Omental fat pad (tissue), 4 donors: ENCODE data around the gene PLXNB2. TPM values are rescaled to one million over a fixed set of nuclear protein-coding genes. Genes with fewer than 3 reads are reported as not detected.

ENCODE experiments used
- ATAC-seq: fragments of 150-250 bp; one replicate; pipeline ENCODE4 v1.9.1; 2016; ENCODE audit warnings: mild to moderate bottlenecking, moderate library complexity; ENCODE audit not compliant: low FRiP score
- DNase-seq: peaks from one replicate; pipeline ENCODE4 v3.0.0-alpha.2; 2019; ENCODE audit warnings: low spot score
- CTCF ChIP-seq, 3 donors: fragments of 450-650 bp; IDR thresholded peaks; one replicate each; pipeline ENCODE4 v1.5.1; 2016 to 2017; ENCODE audit warnings: antibody characterized with exemption in 3 of 3, mild to moderate bottlenecking in 3 of 3, moderate library complexity in 2 of 3
- total RNA-seq, 4 donors: library from RNA; depleted of rRNA; stranded (reverse); fragments of >200 nt; gene quantifications; one replicate each; pipeline ENCODE4 v1.1.0, GENCODE V29; 2016

PLXNB2 gene
- total RNA-seq, 4 donors from 2014 or later, result 91.4 to 130 (median 115) TPM

DNA sequence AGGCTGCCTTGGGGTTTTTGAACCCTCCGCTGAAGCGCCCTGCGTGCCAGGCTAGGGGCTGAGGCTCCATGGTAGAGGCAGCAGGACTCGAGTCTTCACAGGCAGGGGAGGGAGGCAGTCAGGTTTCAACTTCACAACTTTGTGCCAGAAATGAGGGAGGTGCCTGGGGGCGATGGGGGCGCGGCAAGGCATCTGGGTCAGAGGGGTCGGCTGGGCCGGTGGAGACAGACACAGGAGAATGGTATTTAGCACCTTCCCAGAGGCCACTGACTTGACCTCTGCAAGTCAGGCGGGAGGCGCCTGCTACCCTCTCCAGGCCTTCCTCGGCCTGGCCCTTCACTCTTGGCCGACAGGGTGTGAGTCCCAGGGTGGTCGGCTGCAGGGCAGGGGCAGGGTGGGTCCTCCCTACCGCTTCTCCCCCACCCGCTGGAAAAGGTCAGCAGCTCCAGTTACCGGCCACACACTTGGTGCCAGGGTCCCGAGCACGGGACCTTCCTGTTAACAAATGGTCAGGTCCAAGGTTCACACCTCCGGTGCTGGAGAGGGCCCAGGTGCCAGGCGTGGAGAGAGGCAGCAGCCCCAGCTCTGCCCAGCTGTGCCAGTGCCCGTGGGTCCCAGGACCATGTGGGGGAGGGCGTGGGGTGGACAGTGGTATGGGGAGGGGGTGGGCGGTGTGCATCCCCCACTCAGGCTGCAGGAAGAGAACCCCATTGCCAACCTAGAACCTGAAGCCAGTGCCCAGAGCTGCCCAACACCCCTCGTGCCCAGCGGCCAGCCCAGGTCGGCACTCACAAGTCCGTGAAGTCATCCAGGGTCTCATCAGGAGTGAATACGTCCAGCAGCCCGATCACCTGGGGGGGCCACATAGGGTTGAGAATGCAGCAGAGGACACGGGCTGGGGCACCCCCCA is 49.7 kb downstream of the PLXNB2 start:
- DNase-seq, result no peak
- ATAC-seq, result no peak
- no peak for TF ChIP-seq CTCF (IDR thresholded peaks at IDR 0.05)

GRCh38 chr22:50257041-50257440 is 50.4 kb downstream of the PLXNB2 start:
- no peak for TF ChIP-seq CTCF (IDR thresholded peaks at IDR 0.05)
- ATAC-seq (no peak), DNase-seq (no peak)

DNA sequence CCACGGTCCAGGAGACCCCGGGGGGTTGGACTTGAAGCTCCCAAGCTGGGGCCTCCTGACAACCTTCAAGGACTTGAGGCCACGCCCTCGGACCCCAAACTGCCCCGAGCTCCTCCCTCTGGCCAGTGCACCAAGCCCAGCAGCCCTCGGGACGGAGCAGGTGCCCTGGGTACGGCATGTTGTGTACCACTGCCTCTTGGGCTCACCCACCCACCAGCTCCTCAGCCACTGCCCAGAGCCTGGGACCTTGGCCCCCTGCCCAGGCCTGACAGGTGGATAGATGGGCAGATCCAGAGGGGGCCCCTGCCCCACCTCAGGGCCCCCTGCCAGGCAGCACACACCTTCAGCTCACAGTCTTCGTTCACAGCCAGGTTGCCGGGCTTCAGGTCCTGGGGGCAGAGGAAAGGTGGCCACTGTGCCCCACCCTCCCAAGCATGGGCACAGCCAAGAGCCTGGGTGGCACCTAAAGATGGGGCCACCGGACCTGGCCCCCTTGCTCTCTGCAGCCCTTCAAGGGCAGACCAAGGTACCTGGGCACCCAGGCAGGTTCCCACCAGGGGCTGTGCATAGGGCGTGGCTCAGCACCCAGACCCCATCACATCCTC is 51.1 kb downstream of the PLXNB2 start:
- ATAC-seq (no peak), DNase-seq (no peak)
- TF ChIP-seq CTCF (IDR thresholded peaks at IDR 0.05), result no peak

DNA sequence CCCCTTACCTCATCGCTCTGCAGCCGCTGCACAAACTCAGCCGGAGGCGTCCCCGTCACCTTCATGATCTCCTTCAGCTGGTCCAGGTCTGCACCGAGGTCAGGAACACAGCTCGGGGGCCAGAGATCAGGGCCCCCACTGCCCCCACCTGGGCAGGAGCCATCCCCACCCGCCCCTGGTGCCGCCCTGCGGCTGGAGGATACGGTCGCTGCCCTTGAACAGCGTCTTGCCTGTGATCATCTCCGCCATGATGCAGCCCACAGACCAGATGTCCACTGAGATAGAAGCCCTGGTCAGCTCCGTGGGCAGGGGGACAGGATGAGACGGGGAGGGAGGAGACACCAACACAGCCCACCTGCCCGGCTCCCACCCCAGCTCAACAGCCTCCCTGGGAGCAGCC is 51.8 kb downstream of the PLXNB2 start:
- DNase-seq, result no peak
- TF ChIP-seq CTCF (IDR thresholded peaks at IDR 0.05), result no peak
- no peak for ATAC-seq

GRCh38 chr22:50255099-50255498 is 52.3 kb downstream of the PLXNB2 start:
- DNase-seq (no peak), ATAC-seq (no peak)
- TF ChIP-seq CTCF (IDR thresholded peaks at IDR 0.05), result no peak

- ATAC-seq, result no peak
- no peak for DNase-seq
- TF ChIP-seq CTCF (IDR thresholded peaks at IDR 0.05), result no peak
Measured at GRCh38 chr22:50253941-50254340, 53.5 kb downstream of the PLXNB2 start.
